ENCODE results near the gene ITK. TPM values are rescaled to one million over a fixed set of nuclear protein-coding genes. Genes with fewer than 3 reads are reported as not detected.
A peak's percentile ranks its signal among the peaks of the same experiment; 100 is the strongest.

Gene ITK
- 1 to 10 TPM; 1.7 to 3.6 (median 3.0) TPM for total RNA-seq

- intact Hi-C loops (cut with DNase I), result no loop called here
- Histone ChIP-seq H3K4me3 (replicated peaks in 1 of 3) (no peak within 1 kb of the TSS), H3K27me3 (no peaks in the 10 kb centered on the region), H3K4me1 (no peaks in the 10 kb centered on the region), H3K36me3 (no peaks in the 10 kb centered on the region), H3K9me3 (no peaks in the 10 kb centered on the region), H3K27ac (no peak within 1 kb of the TSS)
- 76 to 85% methylated on average over 8 of the region's 8 CpGs for WGBS, 2 donors
- TF ChIP-seq CTCF (IDR thresholded peaks at IDR 0.05) (no peak), POLR2A (IDR thresholded peaks at IDR 0.05) (peak in 1 of 2 donors; percentile 19)
- DNase-seq, result no peak
Observed at GRCh38 chr5:157180374-157181264, at the start of gene ITK. Gene ITK (plus strand): TSS chr5:157180840. CDS start chr5:157180978, 138 bp downstream.

- no peaks in the 10 kb centered on the region for H3K27me3 ChIP-seq
- no peaks in the 10 kb centered on the region for H3K36me3 ChIP-seq
- no peak overlapping the region for H3K27ac ChIP-seq
- H3K4me3 ChIP-seq (replicated peaks in 1 of 3), result no peak overlapping the region
- H3K4me1 ChIP-seq, result peaks cover 0 to 7% of the 10 kb centered on the region in 2 donors
- intact Hi-C loops (cut with DNase I), result no loop called here
- DNase-seq, result peak; percentile 51 to 52
- TF ChIP-seq POLR2A (IDR thresholded peaks at IDR 0.05) (no peak), CTCF (IDR thresholded peaks at IDR 0.05) (no peak)
- no peaks in the 10 kb centered on the region for H3K9me3 ChIP-seq
- WGBS, 2 donors, result 39 to 41% methylated on average over 7 of the region's 7 CpGs
Observed at GRCh38 chr5:157130925-157131324, 49.7 kb upstream of the ITK start.

DNA sequence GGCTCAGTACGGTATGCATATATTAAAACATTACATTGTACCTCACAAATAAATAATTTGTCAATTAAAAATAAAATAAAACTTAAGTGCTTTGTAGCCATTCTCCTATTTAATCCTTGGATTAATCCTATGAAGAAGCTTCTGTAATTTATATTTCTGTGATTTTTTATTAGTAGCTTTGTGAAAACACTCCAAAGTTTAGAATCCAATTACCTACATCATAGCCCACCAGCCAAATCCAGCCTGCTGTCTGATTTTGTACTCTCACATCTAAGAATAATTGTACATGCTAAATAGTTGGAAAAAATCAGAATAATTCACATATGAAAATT is 48.4 kb upstream of the ITK start:
- Histone ChIP-seq H3K9me3 (no peaks in the 10 kb centered on the region), H3K27me3 (no peaks in the 10 kb centered on the region), H3K36me3 (peaks cover 0 to 6% of the 10 kb centered on the region in 2 donors), H3K4me1 (peaks cover 0 to 7% of the 10 kb centered on the region in 2 donors), H3K4me3 (replicated peaks in 1 of 3) (no peak overlapping the region), H3K27ac (no peak overlapping the region)
- intact Hi-C loops (cut with DNase I), result no loop called here
- 16 to 30% methylated on average over 1 of the region's 1 CpG for WGBS, 2 donors
- TF ChIP-seq POLR2A (IDR thresholded peaks at IDR 0.05), result no peak
- TF ChIP-seq CTCF (IDR thresholded peaks at IDR 0.05), result no peak
- DNase-seq, result no peak

GRCh38 chr5:157137691-157138090 is 42.9 kb upstream of the ITK start:
- Histone ChIP-seq H3K9me3 (no peaks in the 10 kb centered on the region), H3K4me1 (peaks cover 10 to 17% of the 10 kb centered on the region in 2 donors), H3K27ac (no peak overlapping the region), H3K4me3 (replicated peaks in 1 of 3) (no peak overlapping the region), H3K36me3 (peaks cover 8 to 13% of the 10 kb centered on the region in 2 donors), H3K27me3 (no peaks in the 10 kb centered on the region)
- DNase-seq, result no peak
- 84 to 90% methylated on average over 6 of the region's 6 CpGs for WGBS, 2 donors
- intact Hi-C loops (cut with DNase I), result no loop called here
- TF ChIP-seq POLR2A (IDR thresholded peaks at IDR 0.05) (no peak), CTCF (IDR thresholded peaks at IDR 0.05) (no peak)
